ENCODE measurements around the gene PPP3R1.

- TF ChIP-seq CTCF (optimal IDR thresholded peaks at IDR 0.05 in 1 of 3, IDR thresholded peaks at IDR 0.05 in 1 of 3, conservative IDR thresholded peaks at IDR 0.05 in 1 of 3; ENCODE audit: extremely low read depth in 1 of 3, insufficient read depth in 2 of 3, low read length in 3 of 3) = no peak
- no peak for TF ChIP-seq EZH2 (IDR thresholded peaks at IDR 0.05; ENCODE audit: low read length)
These were observed 42.6 kb upstream of the PPP3R1 start for GRCh38 chr2:68294913-68295312.

Measured in keratinocyte (primary cell).